SK-N-SH (cell line): ENCODE data around the gene ARFRP1. TPM values are rescaled to one million over a fixed set of nuclear protein-coding genes. Genes with fewer than 3 reads are reported as not detected.

Source experiments
- CTCF ChIA-PET: fragments of 300-600, 350-600 bp; formaldehyde crosslinking; extraction: SDS; loops from one replicate; lab custom pipeline; 2021; lab: Yijun Ruan, JAX
- POLR2A ChIA-PET: fragments of 350-600 bp; sonication (Branson Sonifier 250); formaldehyde crosslinking; extraction: SDS; loops from one replicate; lab custom pipeline; 2020; ENCODE audit warnings: antibody characterized with exemption, inconsistent platforms; lab: Yijun Ruan, JAX
- DNase-seq: peaks from one replicate; pipeline ENCODE4 v3.0.0; 2012
- H2AFZ ChIP-seq: fragments of 200-600 bp; sonication (generic); 2 replicates; pipeline ENCODE4 v1.8.1; 2016; ENCODE audit warnings: antibody characterized with exemption, mild to moderate bottlenecking, low read depth
- H3F3A ChIP-seq: fragments of 200-600 bp; sonication (generic); replicated peaks from 2 replicates; pipeline ENCODE3; 2016; ENCODE audit warnings: antibody characterized with exemption, mild to moderate bottlenecking; ENCODE audit not compliant: insufficient read depth
- H3K27ac ChIP-seq, 2 experiments: fragments of 200-500 bp in 1 of 2; fragments of 200-600 bp in 1 of 2; sonication (Bioruptor generic) in 1 of 2; sonication (generic), shearing (Covaris generic) in 1 of 2; 2 replicates each; pipeline versions ENCODE4 v1.5.1 to v1.6.1; 2014 to 2016; ENCODE audit warnings: low read depth in 2 of 2, inconsistent platforms in 1 of 2, low read length in 1 of 2, mild to moderate bottlenecking in 1 of 2, mixed read lengths in 1 of 2
- H3K27me3 ChIP-seq: fragments of 200-600 bp; sonication (generic), shearing (Covaris generic); 2 replicates; pipeline ENCODE4 v1.6.1; 2016; ENCODE audit warnings: mixed run types; ENCODE audit not compliant: insufficient read depth
- H3K36me3 ChIP-seq, 2 experiments: fragments of 200-500 bp in 1 of 2; fragments of 200-600 bp in 1 of 2; sonication (Bioruptor generic) in 1 of 2; sonication (generic) in 1 of 2; replicated peaks in 1 of 2; 2 replicates each; pipeline versions ENCODE3 to v1.5.1; 2014 to 2016; ENCODE audit warnings: low read length in 1 of 2, mild to moderate bottlenecking in 1 of 2; ENCODE audit not compliant: insufficient read depth in 2 of 2, control insufficient read depth in 1 of 2
- H3K4me1 ChIP-seq, 2 experiments: fragments of 200-500 bp in 1 of 2; fragments of 200-600 bp in 1 of 2; sonication (Bioruptor generic) in 1 of 2; sonication (generic), shearing (Covaris generic) in 1 of 2; 2 replicates each; pipeline versions ENCODE4 v1.5.1 to v1.6.1; 2014 to 2016; ENCODE audit warnings: low read depth in 1 of 2, low read length in 1 of 2, mixed run types in 1 of 2; ENCODE audit not compliant: insufficient read depth in 2 of 2, control insufficient read depth in 1 of 2
- H3K4me2 ChIP-seq: fragments of 200-600 bp; sonication (generic), shearing (Covaris generic); 2 replicates; pipeline ENCODE4 v1.6.1; 2017; ENCODE audit warnings: mixed run types
- H3K4me3 ChIP-seq, 2 experiments: fragments of 200-500 bp in 1 of 2; fragments of 200-600 bp in 1 of 2; sonication (Bioruptor generic) in 1 of 2; sonication (generic), shearing (Covaris generic) in 1 of 2; 2 replicates each; pipeline versions ENCODE4 v1.5.1 to v1.8.1; 2014 to 2016; ENCODE audit warnings: low read depth in 2 of 2, inconsistent platforms in 1 of 2, low read length in 1 of 2, mild to moderate bottlenecking in 1 of 2, mixed read lengths in 1 of 2, moderate library complexity in 1 of 2
- H3K79me2 ChIP-seq: fragments of 200-600 bp; sonication (generic); 2 replicates; pipeline ENCODE4 v1.8.1; 2017; ENCODE audit warnings: mild to moderate bottlenecking; ENCODE audit not compliant: insufficient read depth
- H3K9ac ChIP-seq: fragments of 200-600 bp; sonication (generic); 2 replicates; pipeline ENCODE4 v1.6.1; 2017; ENCODE audit warnings: mixed run types
- H3K9me2 ChIP-seq: fragments of 200-600 bp; sonication (generic); 2 replicates; pipeline ENCODE4 v1.6.1; 2017; ENCODE audit warnings: mixed run types
- H3K9me3 ChIP-seq: fragments of 200-600 bp; sonication (generic); 2 replicates; pipeline ENCODE4 v1.6.1; 2017; ENCODE audit warnings: mixed run types, mild to moderate bottlenecking, moderate library complexity
- H4K20me1 ChIP-seq: fragments of 200-600 bp; sonication (generic); 2 replicates; pipeline ENCODE4 v1.6.1; 2017; ENCODE audit warnings: mild to moderate bottlenecking, mixed run types; ENCODE audit not compliant: insufficient read depth
- CHD2 ChIP-seq: fragments of 150-350 bp; IDR thresholded peaks from 2 replicates; pipeline ENCODE4 v1.6.1; 2018; ENCODE audit warnings: low read length; ENCODE audit not compliant: partially characterized antibody
- EP300 ChIP-seq, 2 experiments: IDR thresholded peaks; 2 replicates each; pipeline versions ENCODE4 v1.4.0 to v1.6.1; 2012; ENCODE audit warnings: borderline replicate concordance in 1 of 2, low read depth in 1 of 2, low read length in 1 of 2
- EZH2phosphoT487 ChIP-seq: fragments of 200-600 bp; sonication (generic); IDR thresholded peaks from 2 replicates; pipeline ENCODE4 v1.6.1; 2017; ENCODE audit warnings: low read depth, mixed run types, mild to moderate bottlenecking, antibody characterized with exemption, moderate library complexity, borderline replicate concordance
- FOXJ3 ChIP-seq: sonication (generic); formaldehyde crosslinking; IDR thresholded peaks from 2 replicates; pipeline ENCODE4 v1.5.1; 2020; ENCODE audit warnings: mild to moderate bottlenecking, missing genetic modification reagents
- FOXM1 ChIP-seq: IDR thresholded peaks from 2 replicates; pipeline ENCODE4 v1.4.0; 2012; ENCODE audit warnings: low read depth, mild to moderate bottlenecking
- GABPA ChIP-seq: IDR thresholded peaks from 2 replicates; pipeline ENCODE4 v1.4.0; 2012; ENCODE audit warnings: low read depth, mild to moderate bottlenecking
- GATA2 ChIP-seq: sonication (generic); formaldehyde crosslinking; IDR thresholded peaks from 2 replicates; pipeline ENCODE4 v1.5.0; 2020; ENCODE audit warnings: mild to moderate bottlenecking, missing genetic modification reagents
- JUND ChIP-seq: IDR thresholded peaks from 2 replicates; pipeline ENCODE4 v1.4.0; 2012
- MAX ChIP-seq: IDR thresholded peaks from 2 replicates; pipeline ENCODE4 v1.4.0; 2012; ENCODE audit warnings: low read depth
- MEF2A ChIP-seq: IDR thresholded peaks from 2 replicates; pipeline ENCODE4 v1.4.0; 2012; ENCODE audit warnings: low read depth, borderline replicate concordance
- MXI1 ChIP-seq: IDR thresholded peaks from 2 replicates; pipeline ENCODE4 v1.6.1; 2012; ENCODE audit warnings: mild to moderate bottlenecking, low read depth, low read length, improper control_type of control experiment
- NFIC ChIP-seq: IDR thresholded peaks from 2 replicates; pipeline ENCODE4 v1.4.0; 2012; ENCODE audit warnings: borderline replicate concordance
- NRF1 ChIP-seq: IDR thresholded peaks from 2 replicates; pipeline ENCODE4 v1.6.1; 2012; ENCODE audit warnings: low read depth, mild to moderate bottlenecking, low read length
- POLR2AphosphoS5 ChIP-seq: IDR thresholded peaks from 2 replicates; pipeline ENCODE4 v1.6.1; 2012; ENCODE audit warnings: low read depth, low read length
- REST ChIP-seq: IDR thresholded peaks from 2 replicates; pipeline ENCODE4 v1.6.1; 2012; ENCODE audit warnings: mild to moderate bottlenecking, low read depth, low read length, moderate library complexity
- RXRA ChIP-seq: IDR thresholded peaks from 2 replicates; pipeline ENCODE4 v1.4.0; 2012; ENCODE audit warnings: low read depth, mild to moderate bottlenecking, borderline replicate concordance
- USF2 ChIP-seq: fragments of 150-350 bp; IDR thresholded peaks from 2 replicates; pipeline ENCODE4 v1.6.1; 2017; ENCODE audit warnings: antibody characterized with exemption, low read length, low read depth, borderline replicate concordance
- WGBS: methylation state at CpG from one replicate; pipeline ENCODE4 v1.1.6; 2017; ENCODE audit warnings: low lambda C conversion rate; 5-methylcytosine and 5-hydroxymethylcytosine counted together
- polyA plus RNA-seq, 3 experiments: library from polyadenylated mRNA; depleted of rRNA; stranded (reverse); fragments of >200 nt; gene quantifications; 2 replicates each; pipeline ENCODE4 v1.2.3, GENCODE V29; 2012
- TF ChIP-seq, protein P1 (sequence below): IDR thresholded peaks from 2 replicates; pipeline ENCODE4 v1.4.0; 2012; ENCODE audit warnings: low read depth, borderline replicate concordance
- TF ChIP-seq, protein P2 (sequence below): fragments of 200-600 bp; sonication (generic); IDR thresholded peaks from 2 replicates; pipeline ENCODE4 v1.6.1; 2017; ENCODE audit warnings: antibody characterized with exemption, mild to moderate bottlenecking, moderate library complexity

ARFRP1 gene
- polyA plus RNA-seq, 1 of the 3 experiments (the other 2 are of a cell fraction) = 72.8 TPM

DNA sequence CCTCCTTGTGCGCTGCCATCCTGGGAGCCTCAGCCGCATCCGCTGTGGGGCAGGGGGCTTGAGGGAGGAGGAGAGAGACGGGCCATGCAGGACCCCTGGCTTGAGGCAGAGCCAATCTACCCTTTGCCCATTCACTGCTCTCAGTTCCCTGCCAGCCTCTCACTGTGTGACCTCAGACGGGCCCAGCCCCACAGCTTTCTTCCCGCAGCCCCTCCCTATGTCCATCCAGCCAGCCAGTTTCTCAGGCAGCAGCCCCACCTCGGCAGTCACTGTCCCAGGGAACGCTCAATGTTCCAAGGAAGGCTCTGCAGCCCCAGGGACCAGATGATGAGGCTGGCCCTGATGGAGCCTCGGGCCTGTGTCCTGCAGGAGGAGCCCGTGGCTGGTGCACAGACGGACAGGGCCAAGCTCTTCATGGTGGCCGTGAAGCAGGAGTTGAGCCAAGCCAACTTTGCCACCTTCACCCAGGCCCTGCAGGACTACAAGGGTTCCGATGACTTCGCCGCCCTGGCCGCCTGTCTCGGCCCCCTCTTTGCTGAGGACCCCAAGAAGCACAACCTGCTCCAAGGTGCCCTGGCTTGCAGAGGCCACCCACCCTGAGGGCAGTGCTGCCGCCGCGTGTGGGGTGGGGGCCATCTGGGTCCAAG is 15.2 kb downstream of the ARFRP1 start:
- Histone ChIP-seq H3K36me3 (peaks cover 0 to 9% of the 10 kb centered on the region in 2 experiments), H3K4me2 (no peak overlapping the region), H3K4me1 (peaks cover 0 to 17% of the 10 kb centered on the region in 2 experiments; a peak in 1 of 4 replicates), H4K20me1 (no peaks in the 10 kb centered on the region), H3K27ac (no peak overlapping the region), H3K4me3 (no peak overlapping the region), H3K9me2 (no peaks in the 10 kb centered on the region), H2AFZ (no peak overlapping the region), H3K79me2 (no peaks in the 10 kb centered on the region), H3K9me3 (no peaks in the 10 kb centered on the region), H3F3A (no peaks in the 10 kb centered on the region), H3K9ac (no peak overlapping the region), H3K27me3 (no peaks in the 10 kb centered on the region)
- ChIA-PET POLR2A (no interaction called here), CTCF (no interaction called here)
- TF ChIP-seq MEF2A (no peak), NFIC (no peak), NRF1 (no peak), CHD2 (no peak), REST (no peak), FOXJ3 (CRISPR knock-in tag) (no peak), MAX (no peak), EP300 (IDR thresholded peaks at IDR 0.05; ENCODE audit: borderline replicate concordance in 1 of 2, low read depth in 1 of 2, low read length in 1 of 2) (no peak), USF2 (no peak), MXI1 (no peak), JUND (no peak), FOXM1 (no peak), RXRA (no peak), GATA2 (no peak), EZH2phosphoT487 (no peak), GABPA (no peak), POLR2AphosphoS5 (no peak)
- TF ChIP-seq, protein P1, sequence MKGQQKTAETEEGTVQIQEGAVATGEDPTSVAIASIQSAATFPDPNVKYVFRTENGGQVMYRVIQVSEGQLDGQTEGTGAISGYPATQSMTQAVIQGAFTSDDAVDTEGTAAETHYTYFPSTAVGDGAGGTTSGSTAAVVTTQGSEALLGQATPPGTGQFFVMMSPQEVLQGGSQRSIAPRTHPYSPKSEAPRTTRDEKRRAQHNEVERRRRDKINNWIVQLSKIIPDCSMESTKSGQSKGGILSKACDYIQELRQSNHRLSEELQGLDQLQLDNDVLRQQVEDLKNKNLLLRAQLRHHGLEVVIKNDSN = no peak
- TF ChIP-seq, protein P2, sequence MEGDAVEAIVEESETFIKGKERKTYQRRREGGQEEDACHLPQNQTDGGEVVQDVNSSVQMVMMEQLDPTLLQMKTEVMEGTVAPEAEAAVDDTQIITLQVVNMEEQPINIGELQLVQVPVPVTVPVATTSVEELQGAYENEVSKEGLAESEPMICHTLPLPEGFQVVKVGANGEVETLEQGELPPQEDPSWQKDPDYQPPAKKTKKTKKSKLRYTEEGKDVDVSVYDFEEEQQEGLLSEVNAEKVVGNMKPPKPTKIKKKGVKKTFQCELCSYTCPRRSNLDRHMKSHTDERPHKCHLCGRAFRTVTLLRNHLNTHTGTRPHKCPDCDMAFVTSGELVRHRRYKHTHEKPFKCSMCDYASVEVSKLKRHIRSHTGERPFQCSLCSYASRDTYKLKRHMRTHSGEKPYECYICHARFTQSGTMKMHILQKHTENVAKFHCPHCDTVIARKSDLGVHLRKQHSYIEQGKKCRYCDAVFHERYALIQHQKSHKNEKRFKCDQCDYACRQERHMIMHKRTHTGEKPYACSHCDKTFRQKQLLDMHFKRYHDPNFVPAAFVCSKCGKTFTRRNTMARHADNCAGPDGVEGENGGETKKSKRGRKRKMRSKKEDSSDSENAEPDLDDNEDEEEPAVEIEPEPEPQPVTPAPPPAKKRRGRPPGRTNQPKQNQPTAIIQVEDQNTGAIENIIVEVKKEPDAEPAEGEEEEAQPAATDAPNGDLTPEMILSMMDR = no peak
- WGBS = 75% methylated on average over 11 of the region's 20 CpGs
- no peak for DNase-seq
